IPS DF 19.7 (cell line): ENCODE results near the gene SPAG7.
"Not testable (repeated sequence)": the region's sequence is repeated elsewhere in the genome, so short reads cannot be mapped to it uniquely, and the experiment has no call there.

ENCODE experiments used
- DNase-seq: peaks from one replicate; pipeline ENCODE4 v3.0.0-alpha.2; 2013; ENCODE audit warnings: low read depth, low spot score

SPAG7 gene

GRCh38 chr17:4938069-4938491, 29.5 kb downstream of the SPAG7 start:
- DNase-seq = no peak

GRCh38 chr17:4937553-4937952, 30.1 kb downstream of the SPAG7 start:
- DNase-seq = no peak

GRCh38 chr17:4936436-4936835, 31.2 kb downstream of the SPAG7 start:
- DNase-seq = no peak

- no peak for DNase-seq
Observed at GRCh38 chr17:4935650-4936049, 32.0 kb downstream of the SPAG7 start.

GRCh38 chr17:4934173-4934979, 33.2 kb downstream of the SPAG7 start:
- DNase-seq = no peak

- no peak for DNase-seq
Observed at GRCh38 chr17:4933646-4934045, 34.0 kb downstream of the SPAG7 start.

- no peak for DNase-seq
Observed at GRCh38 chr17:4932756-4933155, 34.9 kb downstream of the SPAG7 start.

GRCh38 chr17:4931963-4932362, 35.7 kb downstream of the SPAG7 start, which contains the start of gene GP1BA:
GP1BA (plus strand) TSS chr17:4932277; CDS start chr17:4932605, 328 bp downstream.
- no peak for DNase-seq

GRCh38 chr17:4928881-4929280, 38.7 kb downstream of the SPAG7 start:
- DNase-seq = no peak

- not testable (repeated sequence) for DNase-seq
Observed at GRCh38 chr17:4926577-4927335, 40.9 kb downstream of the SPAG7 start.

GRCh38 chr17:4921320-4921719, 46.3 kb downstream of the SPAG7 start:
- no peak for DNase-seq

GRCh38 chr17:4920351-4921048, 47.1 kb downstream of the SPAG7 start:
- no peak for DNase-seq

- no peak for DNase-seq
Observed at GRCh38 chr17:4919511-4920047, 48.0 kb downstream of the SPAG7 start.

- DNase-seq = not testable (repeated sequence)
Observed at GRCh38 chr17:4914551-4914950, 53.1 kb downstream of the SPAG7 start.

GRCh38 chr17:4913994-4914393, 53.6 kb downstream of the SPAG7 start:
- no peak for DNase-seq
